Progenitor cell of endocrine pancreas (in vitro differentiated cells): ENCODE results near the gene ETFA. TPM values are rescaled to one million over a fixed set of nuclear protein-coding genes. Genes with fewer than 3 reads are reported as not detected.

ENCODE experiments used
- DNase-seq: peaks from one replicate; pipeline ENCODE4 v3.0.0; 2021; ENCODE audit warnings: low spot score; ENCODE audit not compliant: unreplicated experiment
- H3K27ac Mint-ChIP-seq: 2 replicates; pipeline ENCODE4 v1.8.0; 2021; ENCODE audit warnings: mild to moderate bottlenecking, moderate library complexity, mixed read lengths
- H3K27me3 Mint-ChIP-seq: 2 replicates; pipeline ENCODE4 v1.8.0; 2021; ENCODE audit warnings: mixed read lengths
- H3K36me3 Mint-ChIP-seq: 2 replicates; pipeline ENCODE4 v1.8.0; 2022; ENCODE audit warnings: mixed read lengths; ENCODE audit not compliant: insufficient read depth
- H3K4me1 Mint-ChIP-seq: 2 replicates; pipeline ENCODE4 v1.8.0; 2021; ENCODE audit warnings: low read depth, mixed read lengths
- H3K4me3 Mint-ChIP-seq: 2 replicates; pipeline ENCODE4 v1.8.0; 2021; ENCODE audit warnings: low read depth, mild to moderate bottlenecking, moderate library complexity, mixed read lengths
- H3K9me3 Mint-ChIP-seq: 2 replicates; pipeline ENCODE4 v1.8.0; 2021; ENCODE audit warnings: low read depth, mixed read lengths
- CTCF ChIP-seq: fragments of 200-600 bp; sonication (generic); IDR thresholded peaks from one replicate; pipeline ENCODE4 v1.5.0; 2021; ENCODE audit warnings: antibody characterized with exemption, mild to moderate bottlenecking; ENCODE audit not compliant: unreplicated experiment
- total RNA-seq: library from RNA; stranded (reverse); gene quantifications from 2 replicates; pipeline ENCODE4 v1.2.1, GENCODE V29; 2021

Gene ETFA
- total RNA-seq, 1 donor from 2014 or later, result 105 TPM

- H3K27ac Mint-ChIP-seq, result no peak overlapping the region
- H3K9me3 Mint-ChIP-seq, result no peaks in the 10 kb centered on the region
- no peak overlapping the region for H3K4me3 Mint-ChIP-seq
- H3K4me1 Mint-ChIP-seq, result no peaks in the 10 kb centered on the region
- peaks cover 8% of the 10 kb centered on the region for H3K36me3 Mint-ChIP-seq
- no peaks in the 10 kb centered on the region for H3K27me3 Mint-ChIP-seq
- TF ChIP-seq CTCF, result no peak
- DNase-seq, result no peak
Observed at GRCh38 chr15:76229266-76229665, 82.0 kb downstream of the ETFA start.

GRCh38 chr15:76223521-76223920, 87.7 kb downstream of the ETFA start:
- H3K4me3 Mint-ChIP-seq, result no peak overlapping the region
- H3K4me1 Mint-ChIP-seq, result no peaks in the 10 kb centered on the region
- H3K27ac Mint-ChIP-seq, result no peak overlapping the region
- H3K36me3 Mint-ChIP-seq, result peaks cover 22% of the 10 kb centered on the region
- no peak for DNase-seq
- H3K9me3 Mint-ChIP-seq, result peaks cover 5% of the 10 kb centered on the region
- TF ChIP-seq CTCF, result no peak
- H3K27me3 Mint-ChIP-seq, result no peaks in the 10 kb centered on the region

- H3K27me3 Mint-ChIP-seq, result no peaks in the 10 kb centered on the region
- no peak overlapping the region for H3K27ac Mint-ChIP-seq
- TF ChIP-seq CTCF, result no peak
Observed at GRCh38 chr15:76222159-76222558, 89.1 kb downstream of the ETFA start.

DNA sequence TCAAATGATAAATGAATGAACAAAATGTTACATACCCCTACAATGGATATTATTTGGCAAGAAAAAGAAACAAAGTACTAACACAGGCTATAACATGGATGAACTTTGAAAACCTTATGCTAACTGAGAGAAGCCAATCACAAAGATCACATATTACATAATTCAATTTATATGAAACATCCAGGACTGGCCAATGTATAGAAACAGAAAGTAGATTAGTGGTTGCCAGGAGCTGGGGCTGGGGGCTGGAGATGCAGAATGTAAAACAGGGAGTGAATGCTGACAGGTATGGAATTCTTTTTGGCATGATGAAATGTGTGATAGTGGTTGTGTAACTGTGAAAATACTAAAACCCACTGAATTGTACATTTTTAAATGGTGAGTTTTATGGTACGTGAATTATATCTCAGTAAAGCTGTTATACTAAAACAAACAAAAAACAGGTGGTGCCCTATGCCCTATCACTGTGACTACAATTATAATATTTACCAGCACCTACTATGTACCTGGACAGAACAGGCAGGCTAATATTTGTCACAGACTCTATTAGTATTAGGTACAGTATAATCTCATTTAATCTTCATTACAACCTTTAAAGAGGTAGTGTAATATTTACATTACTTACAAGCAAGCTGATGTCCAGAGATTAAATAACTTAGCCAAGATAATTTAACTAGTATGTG, 90.0 kb downstream of the ETFA start:
- Mint-ChIP-seq H3K9me3 (peaks cover 5% of the 10 kb centered on the region), H3K4me3 (no peak overlapping the region), H3K27ac (no peak overlapping the region), H3K4me1 (peaks cover 4% of the 10 kb centered on the region), H3K27me3 (no peaks in the 10 kb centered on the region), H3K36me3 (peaks cover 22% of the 10 kb centered on the region)
- no peak for TF ChIP-seq CTCF
- DNase-seq, result no peak

More at GRCh38 chr15:76222159-76222558, 89.1 kb downstream of the ETFA start:
- peaks cover 5% of the 10 kb centered on the region for H3K9me3 Mint-ChIP-seq
- DNase-seq, result no peak
- peaks cover 2% of the 10 kb centered on the region for H3K4me1 Mint-ChIP-seq
- H3K36me3 Mint-ChIP-seq, result peaks cover 22% of the 10 kb centered on the region
- no peak overlapping the region for H3K4me3 Mint-ChIP-seq

DNA sequence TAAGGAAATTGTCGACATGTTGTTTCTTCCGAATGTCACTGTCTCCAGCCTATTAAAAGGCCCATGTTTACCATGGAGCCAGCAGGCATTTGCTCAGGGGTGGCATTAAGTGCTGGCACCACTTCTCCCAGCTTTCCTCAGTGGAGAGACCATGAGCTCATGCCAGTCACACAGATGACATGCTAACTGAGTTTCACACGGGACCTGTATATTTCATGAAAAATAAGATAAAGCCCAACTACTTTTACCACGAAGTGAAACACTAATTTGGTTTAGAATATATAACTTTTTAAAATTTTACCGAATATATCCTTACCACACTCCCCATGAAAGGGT, 93.4 kb downstream of the ETFA start:
- Mint-ChIP-seq H3K9me3 (peaks cover 5% of the 10 kb centered on the region), H3K36me3 (peaks cover 26% of the 10 kb centered on the region), H3K4me1 (peaks cover 4% of the 10 kb centered on the region), H3K4me3 (no peak overlapping the region), H3K27ac (peak overlapping the region; percentile 1), H3K27me3 (no peaks in the 10 kb centered on the region)
- TF ChIP-seq CTCF, result no peak
- DNase-seq, result no peak
